Measurements from ENCODE around the gene UBXN7. TPM values are rescaled to one million over a fixed set of nuclear protein-coding genes. Genes with fewer than 3 reads are reported as not detected.

The UBXN7 gene
- total and polyA plus RNA-seq, 9 of the 15 experiments (the other 6 are each of a cell fraction or from before 2014, with no cell fraction given) = 3.5 to 44.6 (median 13.4) TPM

- TF ChIP-seq DLX4 (CRISPR knock-in tag; IDR thresholded peaks at IDR 0.05) = no peak
- no peak for TF ChIP-seq BDP1 (IDR thresholded peaks at IDR 0.05; ENCODE audit: insufficient read depth, insufficient read length)
- TF ChIP-seq ETV6 (IDR thresholded peaks at IDR 0.05; ENCODE audit: borderline replicate concordance in 1 of 2, low read depth in 2 of 2, low read length in 1 of 2) = no peak
- no peak for TF ChIP-seq ETV6 (CRISPR knock-in tag; IDR thresholded peaks at IDR 0.05; ENCODE audit: borderline replicate concordance)
- no peak for TF ChIP-seq NR2C2 (CRISPR knock-in tag; IDR thresholded peaks at IDR 0.05)
- no peak for TF ChIP-seq NR2C2 (tag; IDR thresholded peaks at IDR 0.05)
- TF ChIP-seq STAT5A (IDR thresholded peaks at IDR 0.05; ENCODE audit: borderline replicate concordance, low read length) = no peak
- TF ChIP-seq ETV5 (CRISPR knock-in tag; IDR thresholded peaks at IDR 0.05; ENCODE audit: low read depth) = peak; percentile 27; the same call in 1 of the 2 replicates
- TF ChIP-seq ZNF644 (tag; IDR thresholded peaks at IDR 0.05; ENCODE audit: low read depth) = no peak
- TF ChIP-seq SMAD4 (CRISPR knock-in tag; conservative IDR thresholded peaks at IDR 0.05) = peak; percentile 87
- TF ChIP-seq CGGBP1 (CRISPR knock-in tag; IDR thresholded peaks at IDR 0.05) = peak; percentile 98
- peak; percentile 65; the same call in 1 of the 2 replicates for TF ChIP-seq ZNF263 (CRISPR knock-in tag; IDR thresholded peaks at IDR 0.05; ENCODE audit: borderline replicate concordance)
- TF ChIP-seq BRCA1 (IDR thresholded peaks at IDR 0.05) = no peak
- no peak for TF ChIP-seq BRCA1 (CRISPR knock-in tag; IDR thresholded peaks at IDR 0.05)
- peak in 1 of 2 experiments; percentile 58 for TF ChIP-seq E2F6 (IDR thresholded peaks at IDR 0.05; ENCODE audit: borderline replicate concordance in 1 of 2, extremely low read depth in 1 of 2, insufficient read depth in 1 of 2, insufficient read length in 1 of 2, low read depth in 1 of 2, low read length in 1 of 2, poor library complexity in 1 of 2, severe bottlenecking in 1 of 2)
- peak in 1 of 2 experiments; percentile 25; a peak in 1 of 4 replicates for TF ChIP-seq RCOR1 (IDR thresholded peaks at IDR 0.05; ENCODE audit: borderline replicate concordance in 1 of 2, low read depth in 2 of 2, low read length in 2 of 2)
- peak; percentile 44; the same call in 1 of the 2 replicates for TF ChIP-seq HCFC1 (IDR thresholded peaks at IDR 0.05; ENCODE audit: low read depth, low read length)
- TF ChIP-seq PCBP1 (IDR thresholded peaks at IDR 0.05; ENCODE audit: low read depth, low read length, poor library complexity, severe bottlenecking) = no peak
- TF ChIP-seq MAFF (IDR thresholded peaks at IDR 0.05; ENCODE audit: low read length) = no peak
- TF ChIP-seq ATF4 (CRISPR knock-in tag; IDR thresholded peaks at IDR 0.05) = no peak
- no peak for TF ChIP-seq ZNF561 (CRISPR knock-in tag; conservative IDR thresholded peaks at IDR 0.05)
- peak; percentile 88 for TF ChIP-seq ZBTB2 (IDR thresholded peaks at IDR 0.05)
- TF ChIP-seq ARHGAP35 (IDR thresholded peaks at IDR 0.05; ENCODE audit: partially characterized antibody) = no peak
- TF ChIP-seq SUPT5H (IDR thresholded peaks at IDR 0.05) = peak; percentile 84
Measured at GRCh38 chr3:196432137-196432879, at the start of gene UBXN7 (continued).

Data from K562 (cell line).